BE2C (cell line): ENCODE results near the gene NOS1AP.

Source experiments
- DNase-seq: peaks from one replicate; pipeline ENCODE4 v3.0.0-alpha.2; 2020
- H3K27me3 ChIP-seq: fragments of 250-450 bp; sonication (Bioruptor Pico); 2 replicates; pipeline ENCODE4 v1.5.1; 2020; ENCODE audit warnings: mild to moderate bottlenecking
- H3K36me3 ChIP-seq: fragments of 250-450 bp; sonication (Bioruptor Pico); 2 replicates; pipeline ENCODE4 v1.5.1; 2020; ENCODE audit warnings: mild to moderate bottlenecking
- H3K4me1 ChIP-seq: fragments of 250-450 bp; sonication (Bioruptor Pico); 2 replicates; pipeline ENCODE4 v1.5.1; 2020
- H3K4me3 ChIP-seq: 2 replicates; pipeline ENCODE4 v1.5.1; 2011; ENCODE audit warnings: low read depth, low read length
- H3K9me3 ChIP-seq: fragments of 250-450 bp; sonication (Bioruptor Pico); 2 replicates; pipeline ENCODE4 v1.5.1; 2020
- TF ChIP-seq, protein P1 (sequence below): IDR thresholded peaks from 2 replicates; pipeline ENCODE4 v1.5.1; 2012; ENCODE audit warnings: mild to moderate bottlenecking, low read depth, low read length

NOS1AP gene

DNA sequence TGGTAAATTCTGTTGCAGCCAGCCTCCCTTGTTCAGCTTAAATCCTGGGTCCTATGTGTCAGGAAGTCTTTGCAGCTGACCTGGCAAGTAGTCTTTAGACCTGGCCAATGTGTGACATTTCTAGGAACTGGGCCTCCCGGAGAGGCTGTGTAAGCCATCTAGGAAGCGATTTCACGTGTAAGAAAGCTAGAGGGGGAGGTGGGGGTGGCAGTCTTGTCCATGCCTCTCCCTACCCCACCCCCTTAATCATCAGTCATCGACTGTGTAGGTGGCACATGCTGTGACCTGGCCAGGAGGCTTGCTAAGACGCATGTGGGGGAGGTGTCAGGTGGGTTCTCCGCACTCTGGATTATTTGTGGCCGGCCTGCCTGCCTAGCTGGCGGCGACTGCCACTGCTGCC is 320.5 kb downstream of the NOS1AP start:
- Histone ChIP-seq H3K27me3 (no peaks in the 10 kb centered on the region), H3K9me3 (no peaks in the 10 kb centered on the region), H3K4me1 (no peaks in the 10 kb centered on the region), H3K4me3 (no peak overlapping the region), H3K36me3 (no peaks in the 10 kb centered on the region)
- TF ChIP-seq, protein P1, sequence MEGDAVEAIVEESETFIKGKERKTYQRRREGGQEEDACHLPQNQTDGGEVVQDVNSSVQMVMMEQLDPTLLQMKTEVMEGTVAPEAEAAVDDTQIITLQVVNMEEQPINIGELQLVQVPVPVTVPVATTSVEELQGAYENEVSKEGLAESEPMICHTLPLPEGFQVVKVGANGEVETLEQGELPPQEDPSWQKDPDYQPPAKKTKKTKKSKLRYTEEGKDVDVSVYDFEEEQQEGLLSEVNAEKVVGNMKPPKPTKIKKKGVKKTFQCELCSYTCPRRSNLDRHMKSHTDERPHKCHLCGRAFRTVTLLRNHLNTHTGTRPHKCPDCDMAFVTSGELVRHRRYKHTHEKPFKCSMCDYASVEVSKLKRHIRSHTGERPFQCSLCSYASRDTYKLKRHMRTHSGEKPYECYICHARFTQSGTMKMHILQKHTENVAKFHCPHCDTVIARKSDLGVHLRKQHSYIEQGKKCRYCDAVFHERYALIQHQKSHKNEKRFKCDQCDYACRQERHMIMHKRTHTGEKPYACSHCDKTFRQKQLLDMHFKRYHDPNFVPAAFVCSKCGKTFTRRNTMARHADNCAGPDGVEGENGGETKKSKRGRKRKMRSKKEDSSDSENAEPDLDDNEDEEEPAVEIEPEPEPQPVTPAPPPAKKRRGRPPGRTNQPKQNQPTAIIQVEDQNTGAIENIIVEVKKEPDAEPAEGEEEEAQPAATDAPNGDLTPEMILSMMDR: no peak
- no peak for DNase-seq

DNA sequence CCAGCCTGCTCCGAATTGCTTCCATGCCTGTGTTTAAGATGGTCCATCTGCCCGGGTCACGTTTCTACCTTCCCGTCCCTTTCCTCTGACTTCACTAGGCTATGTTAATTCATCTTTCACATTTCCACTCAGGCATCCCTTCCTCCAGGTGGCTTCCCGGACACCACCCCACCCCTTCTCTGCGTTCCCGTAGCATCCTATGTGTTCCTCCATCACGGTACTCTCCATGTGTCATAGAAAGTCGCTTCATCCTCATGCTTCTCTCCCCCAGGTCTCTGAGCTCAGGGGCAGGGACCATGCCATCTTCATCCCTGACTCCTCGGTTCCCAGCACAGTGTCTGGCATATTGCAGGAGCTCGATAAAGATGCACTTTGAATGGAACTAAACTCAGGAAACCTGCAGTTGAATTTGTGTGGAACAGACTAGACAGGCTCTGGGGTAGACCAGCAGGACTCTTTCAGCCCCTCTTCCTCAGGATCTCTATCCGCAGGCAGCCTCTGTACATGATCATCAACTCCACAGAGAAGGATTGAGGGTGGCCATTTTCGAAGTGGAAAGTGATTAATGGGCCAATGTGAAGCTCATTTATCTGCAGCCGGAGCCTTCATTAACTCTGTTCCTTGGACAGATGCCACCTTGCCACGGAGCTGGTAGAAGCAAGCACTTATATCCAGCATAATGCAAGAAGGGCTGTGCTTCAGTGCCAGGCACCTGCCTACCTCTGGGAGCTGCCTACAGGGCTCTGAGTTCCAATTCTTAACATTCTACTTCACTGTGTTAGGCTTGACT is 321.1 kb downstream of the NOS1AP start:
- TF ChIP-seq, protein P1: no peak
- no peaks in the 10 kb centered on the region for H3K4me1 ChIP-seq
- H3K9me3 ChIP-seq: no peaks in the 10 kb centered on the region
- no peaks in the 10 kb centered on the region for H3K27me3 ChIP-seq
- DNase-seq: no peak
- no peaks in the 10 kb centered on the region for H3K36me3 ChIP-seq
- H3K4me3 ChIP-seq: no peak overlapping the region

DNA sequence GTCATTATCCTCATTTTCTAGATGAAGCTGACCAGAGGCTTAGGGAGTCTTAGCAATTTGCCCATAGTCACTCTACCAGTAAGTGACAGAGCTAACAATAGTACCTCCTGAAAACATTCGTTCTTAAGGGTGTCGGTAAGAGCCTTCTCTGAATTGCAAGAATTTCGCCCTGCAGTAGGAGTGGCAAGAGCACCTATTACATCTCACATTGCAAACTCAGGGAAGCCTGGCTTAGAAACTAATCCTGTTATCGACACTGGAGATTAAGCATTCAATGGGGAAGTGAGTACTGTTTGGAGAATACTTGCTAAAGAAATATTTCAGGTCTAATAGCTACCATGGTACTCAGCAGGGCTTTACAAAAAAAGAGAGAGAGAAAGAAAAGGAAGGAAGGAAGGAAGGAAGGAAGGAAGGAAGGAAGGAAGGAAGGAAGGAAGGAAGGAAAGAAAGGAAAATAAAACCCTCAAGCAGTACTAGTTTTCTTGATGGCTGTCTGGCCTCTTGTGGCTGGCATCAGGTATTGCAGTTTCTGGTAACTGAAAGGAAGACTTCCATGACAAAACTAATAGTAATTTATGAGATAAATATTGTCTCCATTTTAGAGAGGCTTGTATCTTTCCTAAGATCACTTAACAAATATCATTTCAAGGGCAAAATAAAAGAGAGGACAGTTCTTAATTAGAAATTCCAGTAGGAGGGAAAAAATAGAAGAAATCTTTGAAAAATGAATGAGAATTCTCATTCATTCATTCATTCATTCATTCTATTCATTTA is 322.5 kb downstream of the NOS1AP start:
- Histone ChIP-seq H3K9me3 (no peaks in the 10 kb centered on the region), H3K4me1 (no peaks in the 10 kb centered on the region), H3K27me3 (no peaks in the 10 kb centered on the region), H3K36me3 (no peaks in the 10 kb centered on the region), H3K4me3 (no peak overlapping the region)
- TF ChIP-seq, protein P1: peak; percentile 90
- DNase-seq: peak; percentile 34

DNA sequence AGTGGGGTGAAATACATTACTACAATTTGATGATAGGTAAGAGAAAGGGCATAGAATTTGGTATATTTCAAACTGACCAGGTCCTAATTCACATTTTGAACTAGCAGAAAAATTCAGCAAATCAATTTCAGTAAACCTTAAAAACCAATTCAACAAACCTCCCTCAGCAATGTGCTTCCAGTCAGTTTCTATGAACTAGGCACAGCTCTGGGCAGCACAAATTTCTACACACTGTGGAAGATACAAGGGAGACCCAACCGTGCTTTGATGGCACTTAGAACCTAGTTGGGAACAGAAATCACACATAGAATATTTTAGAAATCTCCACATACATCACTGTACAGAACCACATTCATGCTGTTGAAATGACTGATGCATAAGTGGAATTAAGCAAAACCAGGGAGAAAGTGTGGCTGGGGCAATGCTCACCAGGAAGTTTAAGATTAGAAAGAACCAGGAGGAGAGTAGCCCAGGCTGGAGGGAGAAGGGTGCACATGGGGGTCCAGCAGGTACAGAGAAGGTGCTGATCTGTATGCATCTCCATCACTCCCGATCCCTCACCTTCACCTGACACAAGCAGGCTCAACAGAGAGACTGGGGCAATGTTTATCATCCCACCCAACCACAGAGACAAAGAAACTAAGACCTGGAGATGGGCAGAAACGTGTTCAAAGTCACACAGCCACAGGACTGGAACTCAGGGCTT is 326.9 kb downstream of the NOS1AP start:
- TF ChIP-seq, protein P1: no peak
- DNase-seq: no peak
- H3K36me3 ChIP-seq: no peaks in the 10 kb centered on the region
- H3K27me3 ChIP-seq: no peaks in the 10 kb centered on the region; the same call in 1 of the 2 replicates
- no peaks in the 10 kb centered on the region for H3K4me1 ChIP-seq
- H3K4me3 ChIP-seq: no peak overlapping the region
- no peaks in the 10 kb centered on the region for H3K9me3 ChIP-seq

DNA sequence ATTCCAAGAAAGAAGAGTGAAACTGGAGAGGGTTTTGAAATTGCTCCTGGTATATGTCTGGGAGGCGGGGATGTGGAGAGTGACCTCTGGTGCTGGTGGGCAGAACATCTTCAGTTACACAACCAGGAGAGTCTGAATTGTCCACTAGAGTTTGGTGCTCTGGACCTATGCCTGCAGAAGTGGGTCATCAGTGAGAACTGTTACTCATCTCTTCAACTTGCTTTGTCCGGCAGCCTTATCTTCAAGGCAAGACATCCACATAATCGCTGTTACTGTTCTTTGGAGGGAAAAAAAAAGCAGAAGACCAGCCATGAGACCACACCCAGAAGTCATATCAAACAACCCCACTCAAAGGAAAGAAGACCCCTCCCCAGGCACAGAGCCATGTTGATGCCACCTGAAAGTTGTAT is 327.6 kb downstream of the NOS1AP start:
- TF ChIP-seq, protein P1: 0 out of 2 replicates have a peak, but pooled peaks have one; percentile 9

More for the DNA sequence above, 327.6 kb downstream of the NOS1AP start:
- H3K4me1 ChIP-seq: no peaks in the 10 kb centered on the region
- no peaks in the 10 kb centered on the region for H3K9me3 ChIP-seq
- no peaks in the 10 kb centered on the region for H3K36me3 ChIP-seq
- H3K27me3 ChIP-seq: no peaks in the 10 kb centered on the region; the same call in 1 of the 2 replicates
- H3K4me3 ChIP-seq: no peak overlapping the region
- no peak for DNase-seq
